GM19023 (cell line): ENCODE measurements around the gene ARL13A.
"Not testable (repeated sequence)": the region's sequence is repeated elsewhere in the genome, so short reads cannot be mapped to it uniquely, and the experiment has no call there.

Experiments
- ATAC-seq: cut with Tn5 transposase; IDR thresholded peaks from one replicate; pipeline ENCODE4 v1.9.1; 2021; ENCODE audit warnings: mild to moderate bottlenecking, moderate library complexity; ENCODE audit not compliant: unreplicated experiment

Gene ARL13A

GRCh38 chrX:100969408-100969807 is at the start of gene ARL13A:
Gene ARL13A, plus strand, starts transcription at chrX:100969708. Its CDS starts 3,982 bp downstream, at chrX:100973690.
- no peak for ATAC-seq

- ATAC-seq, result no peak
Measured at GRCh38 chrX:100924375-100924774, 45.1 kb upstream of the ARL13A start.

GRCh38 chrX:100926453-100926852 is 43.1 kb upstream of the ARL13A start:
- ATAC-seq, result no peak

- peak; percentile 73 for ATAC-seq
Measured at GRCh38 chrX:100928660-100929613, 40.6 kb upstream of the ARL13A start, which contains the start of gene XKRX. Gene XKRX, minus strand, starts transcription at chrX:100928917. Its CDS starts 613 bp downstream, at chrX:100928304.

GRCh38 chrX:100931218-100931924 is 38.1 kb upstream of the ARL13A start:
- ATAC-seq, result peak; percentile 59

GRCh38 chrX:100931925-100932285 is 37.6 kb upstream of the ARL13A start:
- ATAC-seq, result no peak

- ATAC-seq, result no peak
Measured at GRCh38 chrX:100935767-100936166, 33.7 kb upstream of the ARL13A start.

- no peak for ATAC-seq
Measured at GRCh38 chrX:100939333-100939732, 30.2 kb upstream of the ARL13A start.

GRCh38 chrX:100944601-100945000 is 24.9 kb upstream of the ARL13A start:
- ATAC-seq, result no peak

GRCh38 chrX:100946299-100946927 is 23.1 kb upstream of the ARL13A start:
- ATAC-seq, result no peak

- ATAC-seq, result no peak
Measured at GRCh38 chrX:100948557-100948956, 21.0 kb upstream of the ARL13A start.

- no peak for ATAC-seq
Measured at GRCh38 chrX:100962811-100963210, 6.7 kb upstream of the ARL13A start.

GRCh38 chrX:100964362-100964761 is 5.1 kb upstream of the ARL13A start:
- ATAC-seq, result no peak

- ATAC-seq, result no peak
Measured at GRCh38 chrX:100969936-100970335, 428 bp downstream of the ARL13A start.

GRCh38 chrX:100973411-100973810 is 3.9 kb downstream of the ARL13A start:
- no peak for ATAC-seq

GRCh38 chrX:100975212-100975611 is 5.7 kb downstream of the ARL13A start:
- no peak for ATAC-seq

- no peak for ATAC-seq
Measured at GRCh38 chrX:100976211-100976610, 6.7 kb downstream of the ARL13A start.

- ATAC-seq, result no peak
Measured at GRCh38 chrX:100979881-100980607, 10.5 kb downstream of the ARL13A start.

- ATAC-seq, result no peak
Measured at GRCh38 chrX:100980608-100981497, 11.3 kb downstream of the ARL13A start.

- not testable (repeated sequence) for ATAC-seq
Measured at GRCh38 chrX:100981498-100981845, 12.0 kb downstream of the ARL13A start.
